Hepatocyte (in vitro differentiated cells): ENCODE measurements around the gene CDH11. TPM values are rescaled to one million over a fixed set of nuclear protein-coding genes. Genes with fewer than 3 reads are reported as not detected.

Experiments used
- DNase-seq: peaks from one replicate; pipeline ENCODE4 v3.0.0-alpha.2; 2016; ENCODE audit warnings: low spot score
- H2AFZ ChIP-seq: fragments of 200-600 bp; sonication (generic); 2 replicates; pipeline ENCODE4 v1.6.0; 2016; ENCODE audit warnings: antibody characterized with exemption, mild to moderate bottlenecking
- H3K27ac ChIP-seq: fragments of 200-600 bp; sonication (generic); 2 replicates; pipeline ENCODE4 v1.5.1; 2016; ENCODE audit warnings: mild to moderate bottlenecking
- H3K27me3 ChIP-seq: fragments of 200-600 bp; sonication (generic); 2 replicates; pipeline ENCODE4 v1.6.1; 2016
- H3K36me3 ChIP-seq: fragments of 200-600 bp; sonication (generic); replicated peaks from 2 replicates; pipeline ENCODE4 v1.5.1; 2016; ENCODE audit warnings: low read depth; ENCODE audit not compliant: insufficient read depth
- H3K4me1 ChIP-seq: fragments of 200-600 bp; sonication (generic); 2 replicates; pipeline ENCODE4 v1.5.1; 2016; ENCODE audit warnings: mild to moderate bottlenecking, moderate library complexity; ENCODE audit not compliant: insufficient read depth
- H3K4me2 ChIP-seq: fragments of 200-600 bp; sonication (generic); 2 replicates; pipeline ENCODE4 v1.6.0; 2016
- H3K4me3 ChIP-seq: fragments of 200-600 bp; sonication (generic); 2 replicates; pipeline ENCODE4 v1.5.1; 2016; ENCODE audit warnings: mild to moderate bottlenecking
- H3K79me2 ChIP-seq: fragments of 200-600 bp; sonication (generic); 2 replicates; pipeline ENCODE4 v1.6.0; 2017; ENCODE audit warnings: mild to moderate bottlenecking
- H3K9me2 ChIP-seq: fragments of 200-600 bp; sonication (generic); replicated peaks from 2 replicates; pipeline ENCODE4 v1.6.0; 2017; ENCODE audit warnings: mild to moderate bottlenecking; ENCODE audit not compliant: insufficient read depth
- H3K9me3 ChIP-seq: fragments of 200-600 bp; sonication (generic); 2 replicates; pipeline ENCODE4 v1.5.1; 2016; ENCODE audit warnings: low read depth, mild to moderate bottlenecking
- H4K20me1 ChIP-seq: fragments of 200-600 bp; sonication (generic); 2 replicates; pipeline ENCODE4 v1.6.0; 2016; ENCODE audit warnings: mild to moderate bottlenecking; ENCODE audit not compliant: insufficient read depth, poor library complexity, severe bottlenecking
- CTCF ChIP-seq: fragments of 200-600 bp; sonication (generic); IDR thresholded peaks from 2 replicates; pipeline ENCODE4 v1.5.1; 2016; ENCODE audit warnings: antibody characterized with exemption, mild to moderate bottlenecking; ENCODE audit not compliant: poor library complexity
- EZH2 ChIP-seq: fragments of 200-600 bp; sonication (generic); IDR thresholded peaks from 2 replicates; pipeline ENCODE4 v1.6.1; 2016; ENCODE audit warnings: antibody characterized with exemption, mild to moderate bottlenecking, borderline replicate concordance
- EZH2phosphoT487 ChIP-seq: fragments of 200-600 bp; sonication (generic); IDR thresholded peaks from one replicate; pipeline ENCODE4 v1.6.1; 2018; ENCODE audit warnings: antibody characterized with exemption, mild to moderate bottlenecking, low read depth, moderate library complexity; ENCODE audit not compliant: unreplicated experiment, severe bottlenecking
- WGBS: methylation state at CpG from one replicate; pipeline ENCODE4 v1.1.6; 2016; ENCODE audit warnings: low lambda C conversion rate; ENCODE audit errors: missing lambda C conversion rate; 5-methylcytosine and 5-hydroxymethylcytosine counted together
- polyA plus RNA-seq: library from polyadenylated mRNA; unstranded; fragments of >200 nt; fragmentation: Nextera tagmentation; extraction: Ambion mirVana; gene quantifications from 2 replicates; pipeline ENCODE4 v1.2.1, GENCODE V29; 2016
- total RNA-seq: library from RNA; depleted of rRNA; stranded (reverse); fragments of >200 nt; gene quantifications from 2 replicates; pipeline ENCODE4 v1.2.3, GENCODE V29; 2014

The CDH11 gene
- total and polyA plus RNA-seq, 2 experiments from 2014 or later, result 148 to 289 TPM

- Histone ChIP-seq H3K4me3 (no peak overlapping the region), H3K9me2 (no peaks in the 10 kb centered on the region), H3K27ac (no peak overlapping the region), H3K27me3 (no peaks in the 10 kb centered on the region), H3K4me2 (no peak overlapping the region), H3K36me3 (no peaks in the 10 kb centered on the region), H3K9me3 (no peaks in the 10 kb centered on the region), H3K4me1 (no peaks in the 10 kb centered on the region), H4K20me1 (peaks cover 26% of the 10 kb centered on the region), H3K79me2 (peaks cover 86% of the 10 kb centered on the region), H2AFZ (no peak overlapping the region)
- TF ChIP-seq EZH2phosphoT487 (no peak), EZH2 (no peak), CTCF (no peak)
- no peak for DNase-seq
- WGBS, result 92% methylated on average over 2 of the region's 2 CpGs
Observed at GRCh38 chr16:65021852-65022595, 99.8 kb downstream of the CDH11 start.

- H3K9me3 ChIP-seq, result no peaks in the 10 kb centered on the region
- H3K27ac ChIP-seq, result no peak overlapping the region
- no peak overlapping the region for H3K4me2 ChIP-seq
- no peaks in the 10 kb centered on the region for H3K27me3 ChIP-seq
- no peak overlapping the region for H2AFZ ChIP-seq
- H3K36me3 ChIP-seq, result no peaks in the 10 kb centered on the region
- peaks cover 22% of the 10 kb centered on the region for H4K20me1 ChIP-seq
- no peak for DNase-seq
- H3K79me2 ChIP-seq, result peaks cover 69% of the 10 kb centered on the region
- H3K9me2 ChIP-seq, result no peaks in the 10 kb centered on the region
- no peak overlapping the region for H3K4me3 ChIP-seq
- TF ChIP-seq CTCF (no peak), EZH2 (no peak), EZH2phosphoT487 (no peak)
- H3K4me1 ChIP-seq, result no peaks in the 10 kb centered on the region
Observed at GRCh38 chr16:65016754-65017153, 105.1 kb downstream of the CDH11 start.

GRCh38 chr16:65015599-65015998 is 106.3 kb downstream of the CDH11 start:
- no peak for TF ChIP-seq CTCF
- DNase-seq, result no peak
- H3K79me2 ChIP-seq, result peaks cover 59% of the 10 kb centered on the region
- no peaks in the 10 kb centered on the region for H3K9me2 ChIP-seq
- H3K27ac ChIP-seq, result no peak overlapping the region
- H3K4me3 ChIP-seq, result no peak overlapping the region
- no peaks in the 10 kb centered on the region for H3K27me3 ChIP-seq
- H3K36me3 ChIP-seq, result no peaks in the 10 kb centered on the region
- no peaks in the 10 kb centered on the region for H3K9me3 ChIP-seq
- H4K20me1 ChIP-seq, result peaks cover 15% of the 10 kb centered on the region
- H2AFZ ChIP-seq, result no peak overlapping the region
- no peak overlapping the region for H3K4me2 ChIP-seq
- no peaks in the 10 kb centered on the region for H3K4me1 ChIP-seq

DNA sequence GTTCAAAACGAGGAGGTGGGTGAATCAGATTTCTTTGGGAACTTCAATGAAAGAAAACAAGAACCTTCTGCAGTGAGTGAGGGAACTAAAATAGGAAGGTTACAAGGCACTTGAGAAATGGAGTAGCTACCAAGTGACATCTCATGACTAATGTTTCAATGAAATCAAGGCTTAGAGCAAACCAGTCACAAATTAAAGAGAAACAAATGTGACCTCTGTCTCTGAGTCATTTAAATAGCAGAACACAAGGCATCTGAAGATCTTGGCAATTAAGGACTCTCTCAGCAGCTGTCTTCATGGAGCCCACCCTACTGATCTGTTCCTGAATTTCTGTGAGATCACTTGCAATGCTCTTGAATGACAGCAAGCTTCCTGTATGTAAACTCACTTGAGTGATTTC is 109.5 kb downstream of the CDH11 start:
- Histone ChIP-seq H3K9me2 (no peaks in the 10 kb centered on the region), H4K20me1 (peaks cover 16% of the 10 kb centered on the region), H3K27me3 (no peaks in the 10 kb centered on the region), H3K36me3 (no peaks in the 10 kb centered on the region), H3K79me2 (peaks cover 44% of the 10 kb centered on the region), H2AFZ (no peak overlapping the region), H3K9me3 (no peaks in the 10 kb centered on the region), H3K4me3 (no peak overlapping the region), H3K27ac (no peak overlapping the region), H3K4me1 (no peaks in the 10 kb centered on the region), H3K4me2 (no peak overlapping the region)
- DNase-seq, result no peak
- WGBS, result 74% methylated on average over 1 of the region's 1 CpG
- TF ChIP-seq EZH2phosphoT487, result no peak
